Motor neuron (in vitro differentiated cells): Measurements from ENCODE around the gene GOLPH3. TPM values are rescaled to one million over a fixed set of nuclear protein-coding genes. Genes with fewer than 3 reads are reported as not detected.
"Not testable (repeated sequence)": the region's sequence is repeated elsewhere in the genome, so short reads cannot be mapped to it uniquely, and the experiment has no call there.

ENCODE experiments used
- ATAC-seq, 8 experiments: fragments of 200-7000 bp; cut with Tn5 transposase; replicated peaks in 6 of 8; 2 replicates each; pipeline ENCODE4 v1.8.0; 2021; ENCODE audit warnings: mild to moderate bottlenecking in 8 of 8, moderate library complexity in 8 of 8
- H3K27ac ChIP-seq, 2 donors: fragments of 250-450 bp; sonication (Bioruptor Pico); 2 replicates each; pipeline ENCODE4 v1.9.0; 2021; ENCODE audit warnings: antibody characterized with exemption in 2 of 2, mild to moderate bottlenecking in 2 of 2, moderate library complexity in 1 of 2
- H3K4me1 ChIP-seq, 2 donors: fragments of 250-450 bp; sonication (Bioruptor Pico); replicated peaks in 1 of 2; 2 replicates each; pipeline ENCODE4 v1.6.1; 2021; ENCODE audit warnings: antibody characterized with exemption in 2 of 2, mild to moderate bottlenecking in 2 of 2, moderate library complexity in 1 of 2
- H3K4me3 ChIP-seq, 5 donors: fragments of 250-450 bp; sonication (Bioruptor Pico); 2 replicates each; pipeline ENCODE4 v1.9.0; 2021; ENCODE audit warnings: antibody characterized with exemption in 5 of 5, mild to moderate bottlenecking in 5 of 5, moderate library complexity in 4 of 5
- WGBS, 10 experiments: fragments of 450-650 bp; shearing (Covaris generic); methylation state at CpG; one replicate each; pipeline ENCODE4 v1.0.0; 2022; 5-methylcytosine and 5-hydroxymethylcytosine counted together
- in situ Hi-C, 9 experiments: fragments of 400-800 bp; cut with MboI; loops; one replicate each; pipeline ENCODE4 v1.15.0; 2021; ENCODE audit warnings: low sequenced_read_pairs in 9 of 9, low pct_unique_long_range_greater_than_20kb in 2 of 9; ENCODE audit not compliant: unreplicated experiment in 9 of 9
- total RNA-seq, 8 experiments: library from RNA; unstranded; fragments of 300-600 nt; gene quantifications; 2 replicates each; pipeline versions ENCODE4 v1.2.3 to v1.2.4, GENCODE V29; 2022

GOLPH3 gene
- total RNA-seq, 8 experiments from 2014 or later: 37.5 to 69.9 (median 46.4) TPM

DNA sequence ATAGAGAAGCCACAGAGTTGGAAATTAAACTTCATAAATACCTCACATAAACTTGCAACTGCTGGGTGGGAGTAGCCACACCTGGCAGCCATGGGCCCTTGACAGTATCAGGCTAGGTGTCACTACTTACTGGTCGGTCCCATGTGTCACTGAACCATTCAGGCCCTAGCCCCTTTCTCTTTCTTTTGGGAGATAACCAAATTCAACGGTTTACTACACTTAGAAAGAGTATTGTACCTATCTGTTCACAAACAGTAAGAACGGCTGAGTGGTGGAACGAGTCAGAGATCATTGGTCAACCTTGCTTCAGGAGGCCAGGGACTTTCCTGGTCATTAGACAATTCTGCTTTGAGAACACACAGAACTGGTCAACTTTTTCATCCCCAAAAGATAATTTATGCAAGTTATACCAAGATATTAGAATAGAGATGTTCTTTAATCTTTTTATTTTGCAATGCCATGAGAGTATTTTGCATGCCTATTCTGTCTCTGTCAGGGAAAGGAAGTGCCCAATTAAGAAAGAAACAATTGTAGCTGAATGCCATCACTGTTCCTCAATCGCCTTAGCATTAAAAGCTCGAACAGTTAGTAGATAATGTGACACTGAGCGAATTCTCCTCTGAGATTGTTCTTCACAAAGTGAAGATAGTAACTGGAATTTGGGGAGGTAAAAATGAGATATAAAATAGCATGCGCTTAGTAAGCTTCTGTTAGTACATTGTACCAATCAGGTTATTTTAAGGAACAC is 50.9 kb downstream of the GOLPH3 start:
- no peaks in the 10 kb centered on the region for H3K4me1 ChIP-seq
- H3K27ac ChIP-seq: no peak overlapping the region
- WGBS, 10 experiments: 88 to 100% (median 96%) methylated on average over 1 to 8 of the region's 8 CpGs
- in situ Hi-C loops: no loop called here
- no peak for ATAC-seq
- no peak overlapping the region for H3K4me3 ChIP-seq

DNA sequence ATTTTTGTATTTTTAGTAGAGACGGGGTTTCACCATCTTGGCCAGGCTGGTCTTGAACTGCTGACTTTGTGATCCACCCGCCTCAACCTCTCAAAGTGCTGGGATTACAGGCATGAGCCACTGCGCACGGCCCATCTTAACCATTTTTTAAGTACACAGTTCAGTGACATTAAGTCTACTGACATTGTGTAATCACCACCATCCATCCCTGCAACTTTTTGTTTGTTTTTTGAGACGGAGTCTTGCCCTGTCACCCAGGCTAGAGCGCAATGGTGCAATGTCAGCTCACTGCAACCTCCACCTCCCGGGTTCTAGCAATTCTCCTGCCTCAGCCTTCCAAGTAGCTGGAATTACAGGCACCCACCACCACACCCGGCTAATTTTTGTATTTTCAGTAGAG is 55.2 kb downstream of the GOLPH3 start:
- H3K4me3 ChIP-seq, H3K4me1 ChIP-seq, ATAC-seq, in situ Hi-C loops, H3K27ac ChIP-seq: not testable (repeated sequence)
- WGBS, 10 experiments: 90 to 100% (median 95%) methylated on average over 1 to 6 of the region's 8 CpGs; no CpG with 5 or more reads in 3 of the 10 experiments

DNA sequence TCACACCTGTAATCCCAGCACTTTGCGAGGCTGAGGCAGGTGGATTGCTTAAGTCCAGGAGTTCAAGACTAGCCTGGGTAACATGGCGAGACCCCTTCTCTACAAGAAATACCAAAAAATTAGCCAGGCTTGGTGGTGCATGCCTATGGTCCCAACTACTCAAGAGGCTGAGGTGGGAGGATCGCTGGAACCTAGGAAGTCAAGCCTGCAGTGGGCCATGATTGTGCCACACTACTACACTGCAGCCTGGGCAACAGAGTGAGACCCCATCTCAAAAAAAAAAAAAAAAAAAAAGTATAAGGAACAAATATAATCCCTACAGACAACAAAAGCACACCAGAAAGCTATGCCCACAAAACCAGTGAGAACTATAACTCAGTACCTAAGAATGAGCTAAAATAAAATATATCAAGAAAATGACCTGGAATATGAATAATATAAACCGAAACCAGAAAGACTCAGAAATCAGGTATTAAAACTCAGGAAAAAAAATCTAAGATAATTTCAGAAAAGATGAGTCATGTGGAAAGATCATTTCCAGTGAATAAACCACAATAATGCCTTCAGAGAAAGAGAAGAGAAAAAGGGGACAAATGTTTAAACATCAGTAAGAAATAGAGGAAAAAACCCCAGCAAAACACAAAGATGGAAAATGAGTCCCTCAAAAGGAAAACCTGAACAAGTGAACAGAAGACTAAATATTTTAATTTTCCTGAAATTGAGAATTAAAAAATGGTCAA is 57.4 kb downstream of the GOLPH3 start:
- Histone ChIP-seq H3K4me3 (no peak overlapping the region), H3K4me1 (no peaks in the 10 kb centered on the region), H3K27ac (no peak overlapping the region)
- ATAC-seq: no peak
- in situ Hi-C loops: no loop called here
- WGBS, 10 experiments: 64 to 100% (median 96%) methylated on average over 1 to 4 of the region's 4 CpGs; no CpG with 5 or more reads in 1 of the 10 experiments

DNA sequence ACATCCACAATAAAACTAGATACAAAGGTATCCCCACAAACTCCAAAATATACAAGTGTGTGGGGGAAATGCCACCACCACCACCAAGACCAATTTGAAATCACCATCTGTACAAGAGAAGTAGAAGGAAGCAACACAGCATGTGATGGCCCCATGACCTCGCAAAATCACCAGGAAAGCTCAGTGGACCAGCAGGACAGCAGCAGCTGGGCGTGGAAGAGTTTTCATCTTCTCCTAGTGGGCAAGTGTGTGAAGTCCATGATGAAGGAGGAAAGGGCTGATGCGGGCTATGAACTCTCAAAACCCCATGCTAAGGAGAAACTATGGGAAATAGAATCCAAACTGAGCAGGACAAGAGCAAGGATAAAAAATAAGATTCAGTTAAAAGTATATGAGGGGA is 58.1 kb downstream of the GOLPH3 start:
- in situ Hi-C loops: no loop called here
- H3K4me3 ChIP-seq: no peak overlapping the region
- peak in 3 of 8 experiments; percentile 27 to 67 (median 50) for ATAC-seq
- 73 to 100% (median 100%) methylated on average over 1 to 3 of the region's 3 CpGs for WGBS, 10 experiments
- H3K4me1 ChIP-seq: no peaks in the 10 kb centered on the region
- no peak overlapping the region for H3K27ac ChIP-seq

GRCh38 chr5:32110111-32110696 is 63.9 kb downstream of the GOLPH3 start:
- Histone ChIP-seq H3K4me3 (no peak overlapping the region), H3K27ac (no peak overlapping the region), H3K4me1 (no peaks in the 10 kb centered on the region)
- 50 to 100% (median 90%) methylated on average over 1 to 5 of the region's 5 CpGs for WGBS, 10 experiments
- in situ Hi-C loops: no loop called here
- no peak for ATAC-seq

- H3K4me3 ChIP-seq: no peak overlapping the region
- peak in 1 of 8 experiments; percentile 62 for ATAC-seq
- in situ Hi-C loops: no loop called here
- no peak overlapping the region for H3K27ac ChIP-seq
- no peaks in the 10 kb centered on the region for H3K4me1 ChIP-seq
- WGBS, 10 experiments: 37 to 100% (median 93%) methylated on average over 1 to 10 of the region's 10 CpGs; no CpG with 5 or more reads in 1 of the 10 experiments
These were observed 64.9 kb downstream of the GOLPH3 start for GRCh38 chr5:32109236-32109635.

DNA sequence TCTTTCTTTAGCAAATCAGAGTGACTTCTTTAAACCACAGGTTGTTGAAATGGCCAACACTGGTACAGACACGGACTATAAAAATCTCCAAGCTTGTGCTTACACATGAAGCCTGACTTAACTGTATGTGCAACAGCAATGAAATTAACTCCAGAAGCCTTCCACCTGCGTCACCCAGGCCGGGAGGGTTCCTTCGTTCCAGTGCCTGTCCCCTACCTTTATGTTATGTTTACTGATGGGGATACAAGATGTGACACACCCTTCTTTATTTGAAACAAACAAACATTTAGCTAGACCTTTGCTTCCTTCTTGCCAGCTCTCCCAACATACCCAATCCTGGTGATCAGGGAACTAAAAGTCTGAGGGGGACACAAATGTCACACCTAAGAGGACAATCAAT is 66.0 kb downstream of the GOLPH3 start:
- WGBS, 10 experiments: 86 to 100% (median 96%) methylated on average over 1 to 4 of the region's 4 CpGs
- no peak overlapping the region for H3K27ac ChIP-seq
- no peak for ATAC-seq
- in situ Hi-C loops: no loop called here
- H3K4me3 ChIP-seq: no peak overlapping the region
- no peaks in the 10 kb centered on the region for H3K4me1 ChIP-seq

GRCh38 chr5:32107291-32107690 is 66.8 kb downstream of the GOLPH3 start:
- H3K4me1 ChIP-seq: no peaks in the 10 kb centered on the region
- H3K4me3 ChIP-seq: no peak overlapping the region
- no peak overlapping the region for H3K27ac ChIP-seq
- no peak for ATAC-seq
- WGBS, 10 experiments: 83 to 100% (median 97%) methylated on average over 1 to 4 of the region's 4 CpGs; no CpG with 5 or more reads in 5 of the 10 experiments
- in situ Hi-C loops: no loop called here

GRCh38 chr5:32103521-32103920 is 70.6 kb downstream of the GOLPH3 start:
- no peak for ATAC-seq
- no peak overlapping the region for H3K4me3 ChIP-seq
- H3K4me1 ChIP-seq: no peaks in the 10 kb centered on the region
- 81 to 100% (median 96%) methylated on average over 1 to 11 of the region's 12 CpGs; no CpG with 5 or more reads in 4 of the 10 experiments for WGBS, 10 experiments
- no peak overlapping the region for H3K27ac ChIP-seq
- in situ Hi-C loops: no loop called here

DNA sequence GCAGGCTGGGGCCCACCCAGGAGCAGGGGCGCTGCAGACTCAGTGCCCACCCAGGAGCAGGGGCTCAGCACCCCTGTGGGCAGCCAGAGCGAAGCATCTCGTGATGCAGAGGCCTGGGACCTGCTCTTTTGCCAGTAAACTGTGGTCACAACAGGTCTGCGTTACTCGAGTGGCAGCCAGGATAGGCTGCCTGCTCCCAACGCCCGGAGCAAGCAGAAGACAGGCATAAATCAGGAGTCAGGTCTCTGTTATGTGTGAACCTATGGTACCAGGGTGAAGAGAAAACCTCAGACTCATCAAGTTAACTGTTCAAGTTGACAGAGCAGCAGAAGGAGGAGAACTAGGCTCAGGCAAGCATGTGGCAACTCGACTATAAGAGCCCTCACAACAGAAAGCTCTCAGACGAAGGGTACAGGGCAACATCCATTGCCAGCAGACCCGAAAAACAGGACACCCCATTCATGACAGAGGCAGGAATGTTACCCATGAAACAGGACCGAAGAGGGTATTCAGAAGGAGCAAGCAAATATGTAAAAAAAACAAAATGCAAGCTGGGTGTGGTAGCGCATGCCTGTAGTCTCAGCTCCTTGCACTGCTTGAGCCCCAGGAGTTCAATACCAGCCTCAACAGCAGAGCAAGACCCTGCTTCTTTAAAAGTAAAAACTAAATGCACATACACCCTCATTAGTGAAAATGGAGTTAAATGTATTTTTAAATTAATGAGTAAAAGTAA is 71.7 kb downstream of the GOLPH3 start:
- no peak overlapping the region for H3K27ac ChIP-seq
- no peak overlapping the region for H3K4me3 ChIP-seq
- WGBS, 10 experiments: 35 to 100% (median 81%) methylated on average over 1 to 10 of the region's 12 CpGs
- ATAC-seq: peak in 4 of 8 experiments; percentile 11 to 81 (median 54)
- in situ Hi-C loops: no loop called here
- peaks cover 0 to 7% of the 10 kb centered on the region in 2 donors for H3K4me1 ChIP-seq

GRCh38 chr5:32100691-32101302 is 73.3 kb downstream of the GOLPH3 start:
- no peak overlapping the region for H3K4me3 ChIP-seq
- H3K27ac ChIP-seq: no peak overlapping the region
- 89 to 100% (median 97%) methylated on average over 3 to 6 of the region's 8 CpGs; no CpG with 5 or more reads in 6 of the 10 experiments for WGBS, 10 experiments
- in situ Hi-C loops: no loop called here
- ATAC-seq: peak in 2 of 8 experiments; percentile 7 to 10
- peaks cover 3 to 13% of the 10 kb centered on the region in 2 donors for H3K4me1 ChIP-seq

- Histone ChIP-seq H3K27ac (no peak overlapping the region), H3K4me3 (no peak overlapping the region), H3K4me1 (peaks cover 3 to 13% of the 10 kb centered on the region in 2 donors)
- in situ Hi-C loops: no loop called here
- peak in 4 of 8 experiments; percentile 40 to 78 (median 54) for ATAC-seq
- WGBS, 10 experiments: 0 to 100% (median 69%) methylated on average over 1 to 3 of the region's 6 CpGs; no CpG with 5 or more reads in 3 of the 10 experiments
These were observed 73.9 kb downstream of the GOLPH3 start for GRCh38 chr5:32100230-32100629.
